T-helper 2 cell (primary cell): ENCODE results near the gene TEAD1.
A peak's percentile ranks its signal among the peaks of the same experiment; 100 is the strongest.

Source experiments
- DNase-seq, 5 experiments: peaks; one replicate each; pipeline versions ENCODE4 v3.0.0 to v3.0.0-alpha.2; 2012 to 2022
- total RNA-seq, 2 donors: gene quantifications; one replicate each; lab custom pipeline; 2026; lab: John Stamatoyannopoulos, UW

TEAD1 gene
- 1.2 to 3.2 reads per million in 2 donors for total RNA-seq

- DNase-seq = peak; percentile 70 to 85 (median 81)
These were observed at the start of gene TEAD1 for GRCh38 chr11:12673924-12674570. Gene TEAD1 (plus strand): TSS chr11:12674421.

- no peak for DNase-seq
These were observed 49.6 kb upstream of the TEAD1 start for GRCh38 chr11:12624595-12624994.

- DNase-seq = no peak
These were observed 48.7 kb upstream of the TEAD1 start for GRCh38 chr11:12625438-12626071.

- no peak for DNase-seq
These were observed 47.6 kb upstream of the TEAD1 start for GRCh38 chr11:12626616-12627015.

GRCh38 chr11:12628314-12628713 is 45.9 kb upstream of the TEAD1 start:
- no peak for DNase-seq

- no peak for DNase-seq
These were observed 44.5 kb upstream of the TEAD1 start for GRCh38 chr11:12629601-12630313.

GRCh38 chr11:12631651-12632050 is 42.6 kb upstream of the TEAD1 start:
- DNase-seq = no peak

GRCh38 chr11:12634329-12634728 is 39.9 kb upstream of the TEAD1 start:
- DNase-seq = no peak

GRCh38 chr11:12636871-12637410 is 37.3 kb upstream of the TEAD1 start:
- no peak for DNase-seq

- no peak for DNase-seq
These were observed 34.8 kb upstream of the TEAD1 start for GRCh38 chr11:12639388-12639787.

GRCh38 chr11:12640355-12640754 is 33.9 kb upstream of the TEAD1 start:
- DNase-seq = no peak

GRCh38 chr11:12640926-12641849 is 33.0 kb upstream of the TEAD1 start:
- DNase-seq = peak in 1 of 5 experiments; percentile 19

GRCh38 chr11:12642040-12642439 is 32.2 kb upstream of the TEAD1 start:
- DNase-seq = no peak

- no peak for DNase-seq
These were observed 31.3 kb upstream of the TEAD1 start for GRCh38 chr11:12642806-12643428.

GRCh38 chr11:12646478-12646877 is 27.7 kb upstream of the TEAD1 start:
- no peak for DNase-seq

- no peak for DNase-seq
These were observed 20.5 kb upstream of the TEAD1 start for GRCh38 chr11:12653729-12654128.

GRCh38 chr11:12655842-12656241 is 18.4 kb upstream of the TEAD1 start:
- no peak for DNase-seq

GRCh38 chr11:12657336-12657735 is 16.9 kb upstream of the TEAD1 start:
- no peak for DNase-seq

- no peak for DNase-seq
These were observed 16.2 kb upstream of the TEAD1 start for GRCh38 chr11:12657981-12658380.

- DNase-seq = no peak
These were observed 12.0 kb upstream of the TEAD1 start for GRCh38 chr11:12662101-12662689.

- no peak for DNase-seq
These were observed 9.8 kb upstream of the TEAD1 start for GRCh38 chr11:12664385-12664784.

GRCh38 chr11:12666915-12667314 is 7.3 kb upstream of the TEAD1 start:
- DNase-seq = no peak
